HCT116 (cell line): Measurements from ENCODE around the gene DAGLA. TPM values are rescaled to one million over a fixed set of nuclear protein-coding genes. Genes with fewer than 3 reads are reported as not detected.

ENCODE experiments used
- ATAC-seq: fragments of 200-7000 bp; cut with Tn5 transposase; 2 replicates; pipeline ENCODE4 v1.9.1; 2020; ENCODE audit warnings: mild to moderate bottlenecking, moderate library complexity
- BruUV-seq: library from RNA; stranded (reverse); fragments of 400-500 nt; replicated peaks from 2 replicates; lab custom pipeline; 2021; lab: Mats Ljungman, UMichigan
- CTCF ChIA-PET: fragments of 300-600 bp; sonication (Branson Sonifier 250); formaldehyde crosslinking; loops from one replicate; lab custom pipeline; 2021; ENCODE audit warnings: antibody characterized with exemption; lab: Charles Lee
- POLR2A ChIA-PET: fragments of 300-600, 350-600 bp; sonication (Branson Sonifier 250); formaldehyde crosslinking; loops from one replicate; lab custom pipeline; 2021; ENCODE audit warnings: antibody characterized with exemption; lab: Charles Lee
- RAD21 ChIA-PET, 2 experiments: fragments of 300-600 bp; sonication (Branson Sonifier 250); formaldehyde crosslinking; loops; one replicate each; lab custom pipeline; 2023; ENCODE audit warnings: low total read pairs in 2 of 2; ENCODE audit not compliant: uncharacterized antibody in 2 of 2, unreplicated experiment in 2 of 2, low non-redundant PET in 1 of 2; lab: Charles Lee
- DNase-seq: peaks from one replicate; pipeline ENCODE4 v3.0.0-alpha.2; 2010; ENCODE audit warnings: low read depth, low spot score
- H2AFZ ChIP-seq: fragments of 200-600 bp; shearing (Covaris generic), sonication (generic); 2 replicates; pipeline ENCODE4 v1.6.1; 2017; ENCODE audit warnings: low read depth, mixed run types, mixed read lengths, antibody characterized with exemption, low read length; ENCODE audit not compliant: poor library complexity, severe bottlenecking
- H3K27ac ChIP-seq: 2 replicates; pipeline ENCODE4 v1.5.1; 2012; ENCODE audit warnings: low read depth, low read length
- H3K27me3 ChIP-seq: fragments of 200-600 bp; sonication (generic); 2 replicates; pipeline ENCODE4 v1.6.1; 2016; ENCODE audit warnings: mixed run types, low read length, mixed read lengths; ENCODE audit not compliant: insufficient read depth
- H3K36me3 ChIP-seq, 2 experiments: fragments of 200-500 bp in 1 of 2; fragments of 200-600 bp in 1 of 2; sonication (Bioruptor generic) in 1 of 2; sonication (generic) in 1 of 2; 2 replicates each; pipeline versions ENCODE4 v1.5.1 to v1.6.1; 2014 to 2016; ENCODE audit warnings: low read length in 2 of 2, inconsistent platforms in 1 of 2, mixed read lengths in 1 of 2, mixed run types in 1 of 2; ENCODE audit not compliant: insufficient read depth in 2 of 2, control insufficient read depth in 1 of 2
- H3K4me1 ChIP-seq, 2 experiments: fragments of 200-600 bp in 1 of 2; sonication (generic) in 1 of 2; 2 replicates each; pipeline versions ENCODE4 v1.5.1 to v1.6.1; 2012 to 2017; ENCODE audit warnings: low read length in 2 of 2, inconsistent platforms in 1 of 2, mild to moderate bottlenecking in 1 of 2, mixed read lengths in 1 of 2, mixed run types in 1 of 2, moderate library complexity in 1 of 2; ENCODE audit not compliant: insufficient read depth in 2 of 2, control insufficient read depth in 1 of 2
- H3K4me2 ChIP-seq: fragments of 200-600 bp; sonication (generic); 2 replicates; pipeline ENCODE4 v1.6.1; 2017; ENCODE audit warnings: mixed run types, low read length, mixed read lengths
- H3K4me3 ChIP-seq, 2 experiments: fragments of 200-600 bp in 1 of 2; sonication (generic) in 1 of 2; replicated peaks in 1 of 2; 2 replicates each; pipeline ENCODE4 v1.5.1; 2011 to 2016; ENCODE audit warnings: low read length in 2 of 2, control low read depth in 1 of 2, low read depth in 1 of 2, mild to moderate bottlenecking in 1 of 2, mixed read lengths in 1 of 2, mixed run types in 1 of 2
- H3K79me2 ChIP-seq: fragments of 200-600 bp; sonication (generic); 2 replicates; pipeline ENCODE4 v1.6.1; 2017; ENCODE audit warnings: mild to moderate bottlenecking, mixed run types, low read length, moderate library complexity, mixed read lengths; ENCODE audit not compliant: insufficient read depth
- H3K9ac ChIP-seq: fragments of 200-600 bp; sonication (generic); 2 replicates; pipeline ENCODE4 v1.6.1; 2016; ENCODE audit warnings: low read length, mixed read lengths
- H3K9me2 ChIP-seq: fragments of 200-600 bp; sonication (generic), shearing (Covaris generic); 2 replicates; pipeline ENCODE4 v1.6.1; 2017; ENCODE audit warnings: mixed run types, mild to moderate bottlenecking, moderate library complexity; ENCODE audit not compliant: insufficient read depth
- H3K9me3 ChIP-seq, 2 experiments: fragments of 200-500 bp in 1 of 2; fragments of 200-600 bp in 1 of 2; sonication (Bioruptor generic) in 1 of 2; sonication (generic) in 1 of 2; 2 replicates each; pipeline ENCODE4 v1.6.1; 2014 to 2017; ENCODE audit warnings: low read length in 2 of 2, mixed read lengths in 2 of 2, inconsistent platforms in 1 of 2, low read depth in 1 of 2, mild to moderate bottlenecking in 1 of 2, mixed run types in 1 of 2, moderate library complexity in 1 of 2; ENCODE audit not compliant: control insufficient read depth in 1 of 2, insufficient read depth in 1 of 2
- H4K20me1 ChIP-seq: fragments of 200-600 bp; sonication (generic), shearing (Covaris generic); 2 replicates; pipeline ENCODE4 v1.6.1; 2017; ENCODE audit warnings: mixed run types, mild to moderate bottlenecking, moderate library complexity; ENCODE audit not compliant: insufficient read depth
- ATF3 ChIP-seq: IDR thresholded peaks from 2 replicates; pipeline ENCODE4 v1.6.1; 2012
- CEBPB ChIP-seq: IDR thresholded peaks from 2 replicates; pipeline ENCODE4 v1.6.1; 2012; ENCODE audit warnings: low read depth
- CTCF ChIP-seq, 3 experiments: fragments of 200-600 bp in 1 of 3; sonication (generic) in 1 of 3; IDR thresholded peaks in 2 of 3; conservative IDR thresholded peaks in 1 of 3; 2 replicates each; pipeline ENCODE4 v1.5.1; 2012 to 2017; ENCODE audit warnings: low read depth in 2 of 3, low read length in 2 of 3, antibody characterized with exemption in 1 of 3, borderline replicate concordance in 1 of 3, control low read depth in 1 of 3, mild to moderate bottlenecking in 1 of 3, mixed read lengths in 1 of 3, mixed run types in 1 of 3, moderate library complexity in 1 of 3; ENCODE audit not compliant: insufficient read depth in 1 of 3
- EGR1 ChIP-seq: IDR thresholded peaks from 2 replicates; pipeline ENCODE4 v1.6.1; 2012; ENCODE audit warnings: low read depth
- EZH2 ChIP-seq: fragments of 200-600 bp; sonication (generic); IDR thresholded peaks from 2 replicates; pipeline ENCODE4 v1.6.1; 2017; ENCODE audit warnings: antibody characterized with exemption, mixed run types
- EZH2phosphoT487 ChIP-seq: fragments of 200-600 bp; IDR thresholded peaks from 2 replicates; pipeline ENCODE4 v1.6.1; 2018; ENCODE audit warnings: antibody characterized with exemption, borderline replicate concordance
- MAX ChIP-seq: IDR thresholded peaks from 2 replicates; pipeline ENCODE4 v1.6.1; 2012
- POLR2AphosphoS5 ChIP-seq: IDR thresholded peaks from 2 replicates; pipeline ENCODE4 v1.6.1; 2011; ENCODE audit warnings: mild to moderate bottlenecking, low read depth, low read length, moderate library complexity
- REST ChIP-seq: IDR thresholded peaks from 2 replicates; pipeline ENCODE4 v1.6.1; 2012; ENCODE audit warnings: low read depth
- SIN3A ChIP-seq: IDR thresholded peaks from 2 replicates; pipeline ENCODE4 v1.6.1; 2012; ENCODE audit warnings: low read depth
- SP1 ChIP-seq: IDR thresholded peaks from 2 replicates; pipeline ENCODE4 v1.6.1; 2012; ENCODE audit warnings: low read depth
- SRF ChIP-seq: IDR thresholded peaks from 2 replicates; pipeline ENCODE4 v1.6.1; 2012; ENCODE audit warnings: low read depth
- intact Hi-C: fragments of 100-400 bp; cut with micrococcal nuclease; formaldehyde crosslinking; loops from 2 replicates; pipeline ENCODE4 v1.10.0; 2022
- total RNA-seq: library from RNA; stranded (reverse); gene quantifications from one replicate; pipeline ENCODE4 v1.2.1, GENCODE V29; 2021; ENCODE audit not compliant: unreplicated experiment

DAGLA gene
- total RNA-seq, 1 experiment from 2014 or later = 2.7 TPM

GRCh38 chr11:61752925-61753521 is 72.8 kb downstream of the DAGLA start:
- Histone ChIP-seq H3K4me3 (peak overlapping the region; percentile 63 to 87), H3K9ac (peak overlapping the region; percentile 82), H3K9me3 (no peaks in the 10 kb centered on the region), H4K20me1 (no peaks in the 10 kb centered on the region), H3K4me2 (peak overlapping the region; percentile 99), H3K27ac (peak overlapping the region; percentile 71), H3K27me3 (no peaks in the 10 kb centered on the region), H3K9me2 (no peaks in the 10 kb centered on the region), H2AFZ (no peak overlapping the region), H3K4me1 (peaks cover 33 to 67% of the 10 kb centered on the region in 2 experiments), H3K79me2 (peaks cover 49% of the 10 kb centered on the region; the same call in 1 of the 2 replicates), H3K36me3 (no peaks in the 10 kb centered on the region)
- intact Hi-C loops = loop anchor here (1.0 kb wide), 1 partner anchor 23 kb away; no protein-coding TSS in a partner anchor
- CTCF ChIA-PET = interaction anchor here (0.5 kb wide), 1 partner anchor 43 kb away, joined by 4 read pairs; no protein-coding TSS in a partner anchor
- TF ChIP-seq SP1 (no peak), REST (no peak)
- peak; percentile 13; the same call in 1 of the 2 replicates for ATAC-seq
- no TSS peak for BruUV-seq
- RAD21 ChIA-PET = interaction anchor here in 1 of 2 experiments (0.6 kb wide), 1 partner anchor 311 kb away, joined by 3 read pairs; no protein-coding TSS in a partner anchor
- no peak for DNase-seq
- POLR2A ChIA-PET = interaction anchor here (0.7 kb wide), 1 partner anchor 39 kb away, joined by 3 read pairs; no protein-coding TSS in a partner anchor

- Histone ChIP-seq H3K36me3 (no peaks in the 10 kb centered on the region), H3K79me2 (peaks cover 55% of the 10 kb centered on the region; the same call in 1 of the 2 replicates), H3K4me2 (peak overlapping the region; percentile 99), H3K4me3 (peak overlapping the region; percentile 63 to 87), H3K27me3 (no peaks in the 10 kb centered on the region), H3K27ac (no peak overlapping the region; the same call in 1 of the 2 replicates), H3K9me2 (no peaks in the 10 kb centered on the region), H2AFZ (no peak overlapping the region), H3K4me1 (peaks cover 32 to 73% of the 10 kb centered on the region in 2 experiments), H3K9ac (peak overlapping the region; percentile 82), H4K20me1 (no peaks in the 10 kb centered on the region), H3K9me3 (no peaks in the 10 kb centered on the region)
- ChIA-PET CTCF (interaction anchor here (0.5 kb wide), 1 partner anchor 44 kb away, joined by 4 read pairs; no protein-coding TSS in a partner anchor), POLR2A (interaction anchor here (0.7 kb wide), 1 partner anchor 38 kb away, joined by 3 read pairs; no protein-coding TSS in a partner anchor), RAD21 (interaction anchor here in 1 of 2 experiments (0.6 kb wide), 1 partner anchor 310 kb away, joined by 3 read pairs; no protein-coding TSS in a partner anchor)
- ATAC-seq (no peak), DNase-seq (no peak)
- intact Hi-C loops = no loop called here
- BruUV-seq = TSS peak; percentile 29
- no peak for TF ChIP-seq EGR1
- TF ChIP-seq ATF3 = no peak
- no peak for TF ChIP-seq POLR2AphosphoS5
- TF ChIP-seq CTCF (IDR thresholded peaks at IDR 0.05 in 2 of 3, conservative IDR thresholded peaks at IDR 0.05 in 1 of 3; ENCODE audit: borderline replicate concordance in 1 of 3, insufficient read depth in 1 of 3, low read depth in 2 of 3, low read length in 2 of 3) = no peak
- no peak for TF ChIP-seq SIN3A
- TF ChIP-seq SRF = no peak
- no peak for TF ChIP-seq MAX
- no peak for TF ChIP-seq EZH2phosphoT487
- TF ChIP-seq CEBPB = no peak
- TF ChIP-seq EZH2 = no peak
These were observed 73.5 kb downstream of the DAGLA start for GRCh38 chr11:61753672-61754071.
